NCI-H2107 treated with DMSO at 0.1 percent for 48 hours (cell line): ENCODE results near the gene ZNF568.

ENCODE experiments used
- DNase-seq: peaks from one replicate; lab custom pipeline; 2025; ENCODE audit not compliant: unreplicated experiment; lab: John Stamatoyannopoulos, UW

Gene ZNF568

DNA sequence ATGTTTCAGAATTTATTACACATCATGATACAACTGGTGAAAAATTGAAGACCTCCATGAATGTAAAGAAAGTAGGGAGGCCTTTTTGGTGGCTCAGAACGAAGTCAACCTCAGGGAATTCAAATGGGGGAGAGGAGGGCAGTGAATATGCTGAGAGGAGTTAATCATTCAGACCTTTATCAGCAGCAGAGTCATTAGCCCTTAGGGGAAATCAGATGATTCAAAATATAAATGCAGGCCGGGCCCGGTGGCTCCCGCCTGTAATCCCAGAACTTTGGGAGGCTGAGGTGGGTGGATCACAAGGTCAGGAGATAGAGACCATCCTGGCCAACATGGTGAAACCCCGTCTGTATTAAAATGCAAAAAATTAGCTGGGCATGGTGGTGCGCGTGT is 81.7 kb downstream of the ZNF568 start:
- no peak for DNase-seq

DNA sequence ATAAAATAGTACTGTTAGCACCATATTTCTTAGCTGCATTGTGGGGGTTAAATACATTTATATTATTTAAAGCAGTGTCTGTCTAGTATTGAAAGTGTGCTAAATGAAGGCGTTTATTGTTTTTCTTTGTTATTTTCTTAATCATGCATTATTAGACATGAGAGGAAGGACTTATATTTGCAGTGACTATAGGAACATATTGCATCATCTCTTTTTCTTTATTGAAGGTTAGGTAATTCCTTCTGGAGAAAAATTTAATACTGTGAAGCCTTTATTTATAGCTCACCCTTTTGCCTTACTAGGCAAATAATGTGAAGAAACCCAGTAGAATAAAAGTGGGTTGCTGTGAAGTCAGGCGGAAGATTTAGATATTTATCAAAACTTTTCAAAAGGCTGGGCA is 83.2 kb downstream of the ZNF568 start:
- no peak for DNase-seq

DNA sequence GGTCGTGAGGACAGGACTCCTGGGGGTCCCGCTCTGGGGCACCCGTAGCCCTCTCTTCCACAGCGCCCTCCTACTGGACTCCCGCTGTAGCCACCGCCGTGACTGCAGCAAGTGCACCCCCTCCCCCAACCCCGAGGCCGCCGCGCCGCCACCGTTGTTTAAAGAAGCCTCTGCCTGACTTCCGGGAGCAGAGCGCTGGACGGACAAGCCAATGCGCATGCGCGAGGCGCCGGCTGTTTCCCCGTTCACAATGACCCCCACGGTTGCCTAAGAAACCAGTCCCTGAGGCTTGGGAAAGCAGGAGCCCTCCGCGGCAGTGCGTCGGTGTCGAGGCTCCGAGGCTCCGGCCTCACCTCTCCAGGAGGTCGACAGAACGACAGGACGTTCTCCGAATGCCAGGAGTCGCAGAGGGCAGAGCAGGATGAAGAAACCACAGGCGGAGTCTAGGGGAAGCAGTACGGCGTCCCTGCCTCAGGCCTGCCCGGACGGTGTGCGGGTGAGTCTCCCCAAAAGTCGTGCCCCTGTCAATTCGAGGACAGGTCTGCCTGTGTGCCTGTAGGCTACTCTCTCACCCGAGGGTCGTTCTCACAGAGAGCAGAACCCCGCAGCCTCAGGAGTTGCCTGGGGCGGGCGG is 91.6 kb downstream of the ZNF568 start:
- DNase-seq = no peak

DNA sequence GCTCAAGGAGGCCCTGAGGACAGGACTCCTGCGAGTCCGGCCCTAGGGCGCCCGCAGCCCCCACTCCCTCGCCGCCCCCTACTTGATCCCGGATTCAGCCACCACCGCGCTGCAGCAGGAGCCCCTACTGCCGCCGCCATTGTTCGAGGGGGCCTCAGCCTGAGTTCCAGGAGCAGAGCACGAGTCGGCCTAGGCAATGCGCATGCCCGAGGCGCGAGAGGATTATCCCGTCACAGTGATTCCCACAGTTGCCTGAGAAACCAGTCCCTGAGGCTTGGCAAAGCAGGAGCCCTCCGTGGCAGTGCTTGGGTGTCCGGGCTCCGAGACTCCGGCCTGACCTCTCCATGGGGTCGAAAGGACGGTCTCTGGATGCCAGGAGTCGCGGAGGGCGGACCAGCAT is 93.7 kb downstream of the ZNF568 start:
- DNase-seq = no peak

DNA sequence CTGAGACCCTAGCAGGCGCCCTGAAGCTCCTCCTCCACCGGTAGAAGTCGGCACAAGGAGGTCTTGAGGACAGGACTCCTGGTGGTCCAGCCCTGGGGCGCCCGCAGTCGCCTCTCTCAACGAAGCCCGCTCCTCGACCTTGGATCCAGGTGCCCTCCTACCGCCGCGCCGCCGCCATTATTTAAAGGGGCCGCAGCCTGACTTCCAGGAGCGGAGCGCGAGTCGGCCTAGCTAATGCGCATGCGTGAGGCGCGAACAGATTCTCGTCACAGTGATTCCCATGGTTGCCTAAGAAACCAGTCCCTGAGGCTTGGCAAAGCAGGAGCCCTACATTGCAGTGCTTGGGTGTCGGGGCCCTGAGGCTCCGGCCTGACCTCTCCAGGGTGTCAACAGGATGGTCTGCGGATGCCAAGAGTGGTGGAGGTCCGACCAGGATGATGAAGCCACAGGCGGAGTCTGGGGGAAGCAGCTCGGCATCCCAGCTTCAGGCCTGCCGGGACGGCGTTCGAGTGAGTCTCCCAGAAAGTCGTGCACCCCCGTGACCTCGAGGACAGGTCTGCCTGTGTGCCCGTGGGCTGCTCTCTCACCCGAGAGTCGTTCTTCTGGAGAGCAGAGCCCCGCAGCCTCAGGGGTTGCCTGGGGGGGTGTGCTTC is 96.1 kb downstream of the ZNF568 start:
- DNase-seq = no peak

DNA sequence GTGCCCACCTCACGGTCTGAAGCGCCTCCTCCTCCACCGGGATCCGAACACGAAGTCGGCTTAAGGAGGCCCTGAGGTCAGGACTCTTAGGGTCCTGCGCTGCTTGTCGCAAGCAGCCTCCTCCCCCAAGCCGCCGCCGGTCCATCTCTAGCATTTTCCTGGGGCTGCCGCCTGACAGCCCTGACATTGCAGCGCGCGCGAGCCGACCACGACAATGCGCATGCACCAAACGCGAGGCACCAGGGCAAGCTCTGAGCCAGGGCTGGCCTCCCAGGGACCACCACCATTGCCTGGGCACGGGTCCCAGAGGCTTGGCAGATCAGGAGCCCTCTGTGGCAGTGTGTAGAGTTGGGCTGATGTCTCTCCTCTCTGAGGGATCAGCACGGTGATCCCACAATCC is 98.3 kb downstream of the ZNF568 start:
- no peak for DNase-seq

DNA sequence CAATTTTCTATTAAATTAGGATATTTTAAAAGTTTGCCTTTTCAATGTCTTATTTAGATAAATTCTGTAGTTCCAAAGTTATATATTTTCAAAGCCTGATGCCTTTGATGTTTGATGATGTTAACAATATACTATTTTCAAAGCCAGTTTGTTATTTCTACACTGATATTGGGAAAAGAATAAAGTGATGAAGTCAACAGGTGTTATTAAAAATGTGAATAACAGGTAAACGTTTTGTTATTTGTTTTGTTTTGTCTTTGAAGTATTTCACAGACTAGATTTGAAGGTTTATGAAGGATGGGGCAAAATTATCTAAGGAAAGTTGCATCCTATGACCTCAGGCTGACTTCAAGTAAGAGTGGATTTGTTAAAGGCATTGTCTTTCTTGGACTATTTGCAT is 129.0 kb downstream of the ZNF568 start:
- no peak for DNase-seq
